NCI-H1105 treated with DMSO at 0.1 percent for 48 hours (cell line): ENCODE data around the gene BMP7.

Experiments
- DNase-seq: peaks from one replicate; lab custom pipeline; 2025; lab: John Stamatoyannopoulos, UW

The BMP7 gene

GRCh38 chr20:57189713-57190112, 76.7 kb downstream of the BMP7 start:
- no peak for DNase-seq

- no peak for DNase-seq
Observed at GRCh38 chr20:57188576-57189079, 77.8 kb downstream of the BMP7 start.

GRCh38 chr20:57188056-57188455, 78.4 kb downstream of the BMP7 start:
- no peak for DNase-seq

- DNase-seq, result no peak
Observed at GRCh38 chr20:57187068-57187634, 79.3 kb downstream of the BMP7 start.

- DNase-seq, result no peak
Observed at GRCh38 chr20:57186192-57186591, 80.2 kb downstream of the BMP7 start.

GRCh38 chr20:57185188-57185743, 81.2 kb downstream of the BMP7 start:
- DNase-seq, result no peak

GRCh38 chr20:57183457-57184009, 82.9 kb downstream of the BMP7 start:
- DNase-seq, result no peak

GRCh38 chr20:57181639-57182038, 84.8 kb downstream of the BMP7 start:
- no peak for DNase-seq

- DNase-seq, result no peak
Observed at GRCh38 chr20:57180954-57181353, 85.5 kb downstream of the BMP7 start.

- DNase-seq, result no peak
Observed at GRCh38 chr20:57180387-57180786, 86.1 kb downstream of the BMP7 start.

GRCh38 chr20:57179265-57179664, 87.2 kb downstream of the BMP7 start:
- DNase-seq, result no peak

GRCh38 chr20:57178582-57179111, 87.8 kb downstream of the BMP7 start:
- DNase-seq, result no peak

- DNase-seq, result no peak
Observed at GRCh38 chr20:57177636-57178280, 88.7 kb downstream of the BMP7 start.

- no peak for DNase-seq
Observed at GRCh38 chr20:57176842-57177241, 89.6 kb downstream of the BMP7 start.

- DNase-seq, result no peak
Observed at GRCh38 chr20:57175397-57176010, 90.9 kb downstream of the BMP7 start.

- DNase-seq, result no peak
Observed at GRCh38 chr20:57174737-57175136, 91.7 kb downstream of the BMP7 start.

GRCh38 chr20:57173986-57174385, 92.5 kb downstream of the BMP7 start:
- DNase-seq, result no peak

- DNase-seq, result no peak
Observed at GRCh38 chr20:57173041-57173440, 93.4 kb downstream of the BMP7 start.

- DNase-seq, result no peak
Observed at GRCh38 chr20:57170343-57170742, 96.1 kb downstream of the BMP7 start.

- no peak for DNase-seq
Observed at GRCh38 chr20:57169162-57169561, 97.3 kb downstream of the BMP7 start.

GRCh38 chr20:57167971-57168701, 98.3 kb downstream of the BMP7 start:
- DNase-seq, result no peak

GRCh38 chr20:57167292-57167655, 99.2 kb downstream of the BMP7 start:
- no peak for DNase-seq
